ENCODE results near the gene CCDC88A. TPM values are rescaled to one million over a fixed set of nuclear protein-coding genes. Genes with fewer than 3 reads are reported as not detected.
A peak's percentile ranks its signal among the peaks of the same experiment; 100 is the strongest.

Gene CCDC88A
- total RNA-seq, 2 experiments from 2014 or later: 109 to 110 TPM

- POLR2A ChIA-PET: interaction anchor here (0.6 to 1.0 kb wide), 3 partner anchors 53 to 786 kb away, joined by 3 read pairs; no protein-coding TSS in a partner anchor
- peaks cover 57% of the 10 kb centered on the region for H3K79me2 ChIP-seq (ENCODE audit: insufficient read depth, low read depth, low read length)
Observed at GRCh38 chr2:55419233-55419678, 400 bp downstream of the CCDC88A start.

GRCh38 chr2:55418512-55419232, 984 bp downstream of the CCDC88A start:
- Histone ChIP-seq H3K4me3 (ENCODE audit: low read depth, low read length, poor library complexity, severe bottlenecking) (peak overlapping the region; percentile 81), H3K4me1 (ENCODE audit: insufficient read depth, low read length, poor library complexity, severe bottlenecking) (peaks cover 48% of the 10 kb centered on the region), H2AFZ (ENCODE audit: low read length) (peak overlapping the region; percentile 72), H3K9me2 (ENCODE audit: insufficient read depth, low read length) (no peaks in the 10 kb centered on the region), H3K9me3 (ENCODE audit: low read length) (no peaks in the 10 kb centered on the region), H4K20me1 (ENCODE audit: insufficient read depth, low read length) (peaks cover 10% of the 10 kb centered on the region; the same call in 1 of the 2 replicates), H3K4me2 (ENCODE audit: low read length) (peak overlapping the region; percentile 95), H3K79me2 (ENCODE audit: insufficient read depth, low read depth, low read length) (peaks cover 63% of the 10 kb centered on the region), H3K36me3 (ENCODE audit: insufficient read depth, low read length) (peaks cover 19% of the 10 kb centered on the region), H3K27ac (ENCODE audit: low read depth, low read length, poor library complexity, severe bottlenecking) (peak overlapping the region; percentile 73)
- intact Hi-C loops (cut with micrococcal nuclease; ENCODE audit: unreplicated experiment): loop anchor here (2.0 to 10.0 kb wide), 2 partner anchors 198 to 634 kb away; partner anchors contain the start of gene PPP4R3B
- peak; percentile 37 for DNase-seq (ENCODE audit: low spot score)
- POLR2A ChIA-PET: no interaction called here
- no peak for TF ChIP-seq CTCF (conservative IDR thresholded peaks at IDR 0.05; ENCODE audit: low read length)
- TF ChIP-seq EZH2phosphoT487 (IDR thresholded peaks at IDR 0.05; ENCODE audit: borderline replicate concordance, low read depth, low read length): no peak
- TSS peak; percentile 67 for BruUV-seq (replicated peaks)
- CTCF ChIA-PET (ENCODE audit: unreplicated experiment): no interaction called here

More at GRCh38 chr2:55419233-55419678, 400 bp downstream of the CCDC88A start:
- TF ChIP-seq CTCF (conservative IDR thresholded peaks at IDR 0.05; ENCODE audit: low read length) (no peak), EZH2phosphoT487 (IDR thresholded peaks at IDR 0.05; ENCODE audit: borderline replicate concordance, low read depth, low read length) (no peak)
- peak overlapping the region; percentile 72 for H2AFZ ChIP-seq (ENCODE audit: low read length)
- H3K4me2 ChIP-seq (ENCODE audit: low read length): peak overlapping the region; percentile 95
- no peak for DNase-seq (ENCODE audit: low spot score)
- peak overlapping the region; percentile 81 for H3K4me3 ChIP-seq (ENCODE audit: low read depth, low read length, poor library complexity, severe bottlenecking)
- intact Hi-C loops (cut with micrococcal nuclease; ENCODE audit: unreplicated experiment): loop anchor here (2.0 to 10.0 kb wide), 2 partner anchors 198 to 634 kb away; partner anchors contain the start of gene PPP4R3B
- peaks cover 48% of the 10 kb centered on the region for H3K4me1 ChIP-seq (ENCODE audit: insufficient read depth, low read length, poor library complexity, severe bottlenecking)
- CTCF ChIA-PET (ENCODE audit: unreplicated experiment): no interaction called here
- peaks cover 10% of the 10 kb centered on the region; the same call in 1 of the 2 replicates for H4K20me1 ChIP-seq (ENCODE audit: insufficient read depth, low read length)
- H3K36me3 ChIP-seq (ENCODE audit: insufficient read depth, low read length): peaks cover 13% of the 10 kb centered on the region
- H3K9me2 ChIP-seq (ENCODE audit: insufficient read depth, low read length): no peaks in the 10 kb centered on the region
- H3K9me3 ChIP-seq (ENCODE audit: low read length): no peaks in the 10 kb centered on the region
- peak overlapping the region; percentile 73 for H3K27ac ChIP-seq (ENCODE audit: low read depth, low read length, poor library complexity, severe bottlenecking)
- BruUV-seq (replicated peaks): no TSS peak

- CTCF ChIA-PET (ENCODE audit: unreplicated experiment): no interaction called here
- DNase-seq (ENCODE audit: low spot score): no peak
Observed at GRCh38 chr2:55418072-55418471, 1.6 kb downstream of the CCDC88A start.

More at GRCh38 chr2:55418072-55418471, 1.6 kb downstream of the CCDC88A start:
- intact Hi-C loops (cut with micrococcal nuclease; ENCODE audit: unreplicated experiment): loop anchor here (2.0 to 10.0 kb wide), 2 partner anchors 199 to 633 kb away; partner anchors contain the start of gene PPP4R3B
- Histone ChIP-seq H3K4me1 (ENCODE audit: insufficient read depth, low read length, poor library complexity, severe bottlenecking) (peaks cover 48% of the 10 kb centered on the region), H3K9me2 (ENCODE audit: insufficient read depth, low read length) (no peaks in the 10 kb centered on the region), H3K4me2 (ENCODE audit: low read length) (peak overlapping the region; percentile 95), H3K36me3 (ENCODE audit: insufficient read depth, low read length) (peaks cover 25% of the 10 kb centered on the region), H2AFZ (ENCODE audit: low read length) (no peak overlapping the region; the same call in 1 of the 2 replicates), H4K20me1 (ENCODE audit: insufficient read depth, low read length) (peaks cover 10% of the 10 kb centered on the region; the same call in 1 of the 2 replicates), H3K27ac (ENCODE audit: low read depth, low read length, poor library complexity, severe bottlenecking) (peak overlapping the region; percentile 73), H3K79me2 (ENCODE audit: insufficient read depth, low read depth, low read length) (peaks cover 69% of the 10 kb centered on the region), H3K9me3 (ENCODE audit: low read length) (no peaks in the 10 kb centered on the region), H3K4me3 (ENCODE audit: low read depth, low read length, poor library complexity, severe bottlenecking) (peak overlapping the region; percentile 81)
- BruUV-seq (replicated peaks): no TSS peak
- POLR2A ChIA-PET: no interaction called here
- no peak for TF ChIP-seq CTCF (conservative IDR thresholded peaks at IDR 0.05; ENCODE audit: low read length)
- no peak for TF ChIP-seq EZH2phosphoT487 (IDR thresholded peaks at IDR 0.05; ENCODE audit: borderline replicate concordance, low read depth, low read length)
